Measurements from ENCODE around the gene CSTF1. TPM values are rescaled to one million over a fixed set of nuclear protein-coding genes. Genes with fewer than 3 reads are reported as not detected.

The CSTF1 gene
- total RNA-seq, 1 donor from 2014 or later, result 46.8 TPM

DNA sequence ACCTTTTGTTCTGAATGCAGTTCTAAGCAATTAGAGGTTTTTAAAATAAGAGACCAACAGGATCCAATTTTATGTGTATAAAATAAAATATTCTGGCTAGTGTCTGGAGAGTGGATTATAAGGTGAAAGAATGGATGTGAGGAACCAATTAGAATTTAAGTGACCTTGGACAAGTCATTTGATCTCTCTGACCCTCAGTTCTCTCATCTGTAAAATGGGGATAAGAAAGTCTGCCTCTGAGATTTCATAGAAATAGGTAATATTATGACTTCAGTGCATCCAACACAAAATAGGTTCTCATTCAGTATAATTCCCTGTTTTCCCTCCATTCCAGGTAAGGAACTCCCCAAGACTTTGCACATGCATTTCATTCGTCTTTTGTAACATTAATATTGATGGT, 38.5 kb downstream of the CSTF1 start:
- Mint-ChIP-seq H3K9me3 (ENCODE audit: low read depth) (no peaks in the 10 kb centered on the region), H3K36me3 (ENCODE audit: insufficient read depth) (no peaks in the 10 kb centered on the region), H3K4me3 (ENCODE audit: low read depth) (no peak overlapping the region), H3K4me1 (ENCODE audit: low read depth) (peaks cover 2% of the 10 kb centered on the region), H3K27me3 (peaks cover 10% of the 10 kb centered on the region), H3K27ac (no peak overlapping the region)
- no peak for DNase-seq (ENCODE audit: low spot score, unreplicated experiment)
- TF ChIP-seq, protein P1, sequence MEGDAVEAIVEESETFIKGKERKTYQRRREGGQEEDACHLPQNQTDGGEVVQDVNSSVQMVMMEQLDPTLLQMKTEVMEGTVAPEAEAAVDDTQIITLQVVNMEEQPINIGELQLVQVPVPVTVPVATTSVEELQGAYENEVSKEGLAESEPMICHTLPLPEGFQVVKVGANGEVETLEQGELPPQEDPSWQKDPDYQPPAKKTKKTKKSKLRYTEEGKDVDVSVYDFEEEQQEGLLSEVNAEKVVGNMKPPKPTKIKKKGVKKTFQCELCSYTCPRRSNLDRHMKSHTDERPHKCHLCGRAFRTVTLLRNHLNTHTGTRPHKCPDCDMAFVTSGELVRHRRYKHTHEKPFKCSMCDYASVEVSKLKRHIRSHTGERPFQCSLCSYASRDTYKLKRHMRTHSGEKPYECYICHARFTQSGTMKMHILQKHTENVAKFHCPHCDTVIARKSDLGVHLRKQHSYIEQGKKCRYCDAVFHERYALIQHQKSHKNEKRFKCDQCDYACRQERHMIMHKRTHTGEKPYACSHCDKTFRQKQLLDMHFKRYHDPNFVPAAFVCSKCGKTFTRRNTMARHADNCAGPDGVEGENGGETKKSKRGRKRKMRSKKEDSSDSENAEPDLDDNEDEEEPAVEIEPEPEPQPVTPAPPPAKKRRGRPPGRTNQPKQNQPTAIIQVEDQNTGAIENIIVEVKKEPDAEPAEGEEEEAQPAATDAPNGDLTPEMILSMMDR (IDR thresholded peaks at IDR 0.05; ENCODE audit: unreplicated experiment), result no peak

DNA sequence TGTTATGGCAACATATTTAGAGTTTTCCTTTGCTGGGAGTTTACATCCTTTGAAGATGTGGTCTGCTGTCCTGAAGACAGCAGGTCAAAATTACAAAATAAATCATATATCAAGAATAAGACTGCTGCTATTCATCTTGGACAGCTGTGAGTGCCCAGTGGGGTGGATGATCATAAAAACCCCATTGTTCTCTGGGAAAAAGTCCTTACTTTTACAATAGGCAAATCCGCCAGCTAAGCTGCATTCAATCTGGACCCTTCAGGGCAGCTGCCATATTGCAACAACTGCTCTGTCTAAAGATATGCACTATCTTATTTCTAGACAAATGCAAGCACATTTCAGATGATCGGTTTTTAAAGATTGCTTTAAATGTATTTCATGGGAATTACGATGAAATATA, 39.0 kb downstream of the CSTF1 start:
- Mint-ChIP-seq H3K4me3 (ENCODE audit: low read depth) (no peak overlapping the region), H3K27me3 (peaks cover 10% of the 10 kb centered on the region), H3K27ac (no peak overlapping the region), H3K36me3 (ENCODE audit: insufficient read depth) (no peaks in the 10 kb centered on the region), H3K4me1 (ENCODE audit: low read depth) (peaks cover 2% of the 10 kb centered on the region), H3K9me3 (ENCODE audit: low read depth) (no peaks in the 10 kb centered on the region)
- TF ChIP-seq, protein P1 (IDR thresholded peaks at IDR 0.05; ENCODE audit: unreplicated experiment), result no peak
- no peak for DNase-seq (ENCODE audit: low spot score, unreplicated experiment)

DNA sequence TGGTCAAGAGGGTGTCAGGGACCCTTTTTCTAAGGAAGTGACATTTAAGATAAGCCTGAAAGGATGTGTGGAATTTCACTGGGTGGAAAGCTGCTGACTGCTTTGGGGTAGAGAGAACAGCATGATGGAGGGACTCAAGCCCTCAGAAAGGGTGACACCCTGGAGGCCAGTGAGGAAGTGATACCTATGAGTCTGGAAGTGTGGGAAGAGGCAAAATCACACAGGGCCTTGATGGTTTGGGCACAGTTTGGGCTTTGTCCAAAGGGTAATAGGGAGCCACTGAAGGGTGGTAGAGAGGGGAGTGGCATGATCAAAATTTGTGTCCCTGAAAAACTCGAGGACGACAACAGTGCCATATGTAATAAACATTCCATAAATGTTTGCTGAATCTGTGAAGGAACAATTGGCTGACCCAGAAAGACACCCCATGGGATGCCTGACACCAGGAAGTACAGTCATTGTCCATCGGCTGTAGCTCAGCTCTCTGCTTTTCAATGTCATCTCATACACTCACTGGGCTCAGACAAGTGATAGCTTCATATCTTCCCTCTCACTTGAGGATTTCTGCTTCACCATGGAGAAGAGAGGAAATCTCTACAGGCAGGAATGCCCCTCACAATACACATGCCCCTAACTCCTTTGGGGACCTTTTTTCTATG, 40.9 kb downstream of the CSTF1 start:
- peaks cover 10% of the 10 kb centered on the region for H3K27me3 Mint-ChIP-seq
- H3K9me3 Mint-ChIP-seq (ENCODE audit: low read depth), result no peaks in the 10 kb centered on the region
- peaks cover 2% of the 10 kb centered on the region for H3K4me1 Mint-ChIP-seq (ENCODE audit: low read depth)
- H3K27ac Mint-ChIP-seq, result no peak overlapping the region
- TF ChIP-seq, protein P1 (IDR thresholded peaks at IDR 0.05; ENCODE audit: unreplicated experiment), result no peak
- no peaks in the 10 kb centered on the region for H3K36me3 Mint-ChIP-seq (ENCODE audit: insufficient read depth)
- DNase-seq (ENCODE audit: low spot score, unreplicated experiment), result no peak
- H3K4me3 Mint-ChIP-seq (ENCODE audit: low read depth), result no peak overlapping the region

DNA sequence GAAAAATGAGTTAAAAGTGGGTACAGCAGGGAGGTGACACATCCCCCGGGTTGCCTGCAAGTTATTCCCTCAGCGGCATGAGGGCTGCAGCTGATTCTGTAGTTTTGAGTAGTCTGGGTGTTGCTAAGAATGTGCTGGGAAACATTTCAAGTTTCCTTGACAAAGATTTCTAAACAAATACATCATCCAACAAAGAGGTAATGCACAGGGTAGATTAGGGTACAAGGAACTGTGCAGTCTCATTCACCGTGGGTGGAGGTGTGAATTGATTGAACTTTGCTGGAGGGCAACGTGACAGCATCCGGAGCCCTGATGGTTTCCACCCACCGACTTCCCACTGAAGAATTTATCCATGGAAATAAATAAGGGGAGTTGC, 41.4 kb downstream of the CSTF1 start:
- TF ChIP-seq, protein P1 (IDR thresholded peaks at IDR 0.05; ENCODE audit: unreplicated experiment), result no peak
- peaks cover 2% of the 10 kb centered on the region for H3K4me1 Mint-ChIP-seq (ENCODE audit: low read depth)
- no peaks in the 10 kb centered on the region for H3K9me3 Mint-ChIP-seq (ENCODE audit: low read depth)
- no peaks in the 10 kb centered on the region for H3K36me3 Mint-ChIP-seq (ENCODE audit: insufficient read depth)
- no peak for DNase-seq (ENCODE audit: low spot score, unreplicated experiment)
- no peak overlapping the region for H3K4me3 Mint-ChIP-seq (ENCODE audit: low read depth)
- no peak overlapping the region for H3K27ac Mint-ChIP-seq
- peaks cover 10% of the 10 kb centered on the region for H3K27me3 Mint-ChIP-seq

DNA sequence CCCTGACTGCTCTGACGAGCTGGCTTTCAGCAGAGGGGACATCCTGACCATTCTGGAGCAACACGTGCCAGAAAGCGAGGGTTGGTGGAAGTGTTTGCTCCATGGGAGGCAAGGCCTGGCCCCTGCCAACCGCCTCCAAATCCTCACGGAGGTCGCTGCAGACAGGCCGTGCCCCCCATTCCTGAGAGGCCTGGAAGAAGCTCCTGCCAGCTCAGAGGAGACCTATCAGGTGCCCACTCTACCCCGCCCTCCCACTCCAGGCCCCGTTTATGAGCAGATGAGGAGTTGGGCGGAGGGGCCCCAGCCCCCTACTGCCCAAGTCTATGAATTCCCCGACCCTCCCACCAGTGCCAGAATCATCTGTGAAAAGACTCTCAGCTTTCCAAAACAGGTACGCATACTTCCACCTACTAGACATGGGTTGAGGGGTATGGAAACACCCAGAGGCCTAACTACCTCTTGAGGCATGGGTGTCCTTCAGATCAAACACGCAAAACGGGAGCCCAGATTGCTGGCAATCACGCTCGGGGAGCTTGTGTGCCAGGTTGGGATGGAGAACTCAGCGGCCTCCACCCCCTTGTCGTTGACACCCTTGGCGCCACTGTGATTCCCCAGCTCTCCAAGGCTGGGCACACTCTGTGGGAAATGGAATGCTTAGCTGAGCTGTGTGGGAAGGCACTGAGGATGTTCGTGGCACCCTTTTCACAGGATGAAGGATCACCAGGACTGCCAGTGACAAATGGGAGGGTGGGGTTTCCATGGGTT, 44.9 kb downstream of the CSTF1 start:
- Mint-ChIP-seq H3K9me3 (ENCODE audit: low read depth) (no peaks in the 10 kb centered on the region), H3K27ac (no peak overlapping the region), H3K4me1 (ENCODE audit: low read depth) (no peaks in the 10 kb centered on the region), H3K4me3 (ENCODE audit: low read depth) (no peak overlapping the region), H3K27me3 (no peaks in the 10 kb centered on the region), H3K36me3 (ENCODE audit: insufficient read depth) (no peaks in the 10 kb centered on the region)
- TF ChIP-seq, protein P1 (IDR thresholded peaks at IDR 0.05; ENCODE audit: unreplicated experiment), result no peak
- no peak for DNase-seq (ENCODE audit: low spot score, unreplicated experiment)
